K562 (cell line): ENCODE results near the gene PCK2. TPM values are rescaled to one million over a fixed set of nuclear protein-coding genes. Genes with fewer than 3 reads are reported as not detected.

ENCODE experiments used
- ATAC-seq: fragments of 200-7000 bp; cut with Tn5 transposase; 3 replicates; pipeline ENCODE4 v1.9.1; 2020; ENCODE audit warnings: moderate library complexity
- BruUV-seq: library from RNA; stranded (reverse); fragments of 400-500 nt; replicated peaks from 2 replicates; lab custom pipeline; 2021; lab: Mats Ljungman, UMichigan
- CTCF ChIA-PET: fragments of 300-600 bp; formaldehyde crosslinking; extraction: SDS; loops from one replicate; lab custom pipeline; 2021; ENCODE audit warnings: low intra/inter-chr PET ratio; lab: Yijun Ruan, JAX
- POLR2A ChIA-PET: fragments of 300-600, 350-650 bp; sonication (Branson Sonifier 250); formaldehyde crosslinking; extraction: SDS; loops from one replicate; lab custom pipeline; 2021; ENCODE audit warnings: antibody characterized with exemption, inconsistent platforms; lab: Yijun Ruan, JAX
- DNase-seq, 4 experiments: peaks; one replicate each; pipeline versions ENCODE4 v3.0.0 to v3.0.0-alpha.2; 2011 to 2018; ENCODE audit warnings: low spot score in 3 of 4, mixed read lengths in 3 of 4; ENCODE audit errors: extremely low read depth in 1 of 4
- FAIRE-seq: peaks from 2 replicates; lab custom pipeline; 2011; peaks lifted over from hg19 to GRCh38; lab: Jason Lieb, UNC
- H2AFZ ChIP-seq: 2 replicates; pipeline ENCODE4 v1.6.0; 2011; ENCODE audit warnings: low read depth, low read length, control low read depth, inconsistent platforms
- H3K27ac ChIP-seq: fragments of 200-600 bp; 3 replicates; pipeline ENCODE4 v1.8.0; 2011; ENCODE audit warnings: low read depth, mild to moderate bottlenecking, control low read depth, inconsistent platforms, low read length, moderate library complexity, mixed read lengths; ENCODE audit errors: extremely low read depth
- H3K27me3 ChIP-seq, 2 experiments: fragments of 300-600 bp in 1 of 2; 2 replicates in 1 of 2; 3 replicates in 1 of 2; pipeline versions ENCODE4 v1.6.0 to v1.8.0; 2011; ENCODE audit warnings: inconsistent platforms in 2 of 2, low read length in 2 of 2, mild to moderate bottlenecking in 1 of 2, mixed read lengths in 1 of 2, moderate library complexity in 1 of 2; ENCODE audit not compliant: control insufficient read depth in 2 of 2, insufficient read depth in 2 of 2
- H3K36me3 ChIP-seq: fragments of 300-600 bp; 3 replicates; pipeline ENCODE4 v1.8.0; 2011; ENCODE audit warnings: mild to moderate bottlenecking, low read length, inconsistent platforms; ENCODE audit not compliant: control insufficient read depth, insufficient read depth
- H3K4me1 ChIP-seq, 2 experiments: fragments of 200-600 bp in 1 of 2; replicated peaks in 1 of 2; 2 replicates in 1 of 2; 3 replicates in 1 of 2; pipeline versions ENCODE4 v1.5.1 to v1.8.0; 2011; ENCODE audit warnings: inconsistent platforms in 2 of 2, low read length in 2 of 2, mild to moderate bottlenecking in 1 of 2, mixed read lengths in 1 of 2, moderate library complexity in 1 of 2; ENCODE audit not compliant: control insufficient read depth in 2 of 2, insufficient read depth in 2 of 2
- H3K4me2 ChIP-seq: 2 replicates; pipeline ENCODE4 v1.6.1; 2011; ENCODE audit warnings: low read length, control low read depth, inconsistent platforms, mixed read lengths; ENCODE audit not compliant: insufficient read depth
- H3K4me3 ChIP-seq: fragments of 200-600 bp; sonication (generic), shearing (Covaris generic); 2 replicates; pipeline ENCODE4 v1.5.1; 2016; ENCODE audit warnings: control low read depth, inconsistent platforms
- H3K79me2 ChIP-seq: fragments of 200-600 bp; 3 replicates; pipeline ENCODE4 v1.8.0; 2011; ENCODE audit warnings: low read length, inconsistent platforms; ENCODE audit not compliant: control insufficient read depth, insufficient read depth
- H3K9ac ChIP-seq, 2 experiments: 2 replicates each; pipeline versions ENCODE4 v1.6.0 to v1.6.1; 2011; ENCODE audit warnings: low read depth in 2 of 2, low read length in 2 of 2, control low read depth in 1 of 2, inconsistent platforms in 1 of 2, mild to moderate bottlenecking in 1 of 2, mixed read lengths in 1 of 2; ENCODE audit not compliant: insufficient read depth in 1 of 2
- H3K9me1 ChIP-seq: one replicate; pipeline ENCODE4 v1.6.0; 2011; ENCODE audit warnings: inconsistent platforms, mild to moderate bottlenecking, low read length, moderate library complexity; ENCODE audit not compliant: control insufficient read depth, insufficient read depth
- H3K9me3 ChIP-seq: replicated peaks from 2 replicates; pipeline ENCODE4 v1.5.1; 2011; ENCODE audit warnings: low read depth, low read length, inconsistent platforms; ENCODE audit not compliant: control insufficient read depth, insufficient read depth
- H4K20me1 ChIP-seq: replicated peaks from 2 replicates; pipeline ENCODE4 v1.6.1; 2011; ENCODE audit warnings: low read length, inconsistent platforms, mixed read lengths; ENCODE audit not compliant: control insufficient read depth, insufficient read depth
- CREB5 ChIP-seq: fragments of 250-450 bp; sonication (Bioruptor Pico); IDR thresholded peaks from 2 replicates; pipeline ENCODE4 v1.5.0; 2020; ENCODE audit warnings: mild to moderate bottlenecking
- ELF2 ChIP-seq: fragments of 250-450 bp; sonication (Bioruptor Pico); IDR thresholded peaks from 2 replicates; pipeline ENCODE4 v1.5.0; 2021; ENCODE audit warnings: mild to moderate bottlenecking
- KHSRP ChIP-seq: fragments of 450-650 bp; IDR thresholded peaks from 2 replicates; pipeline ENCODE4 v1.6.1; 2017
- MYNN ChIP-seq, 2 experiments: sonication (generic); formaldehyde crosslinking in 1 of 2; IDR thresholded peaks; 2 replicates each; pipeline versions ENCODE4 v1.5.0 to v1.6.1; 2016 to 2020; ENCODE audit warnings: antibody characterized with exemption in 1 of 2, missing genetic modification reagents in 1 of 2
- NR2C1 ChIP-seq, 2 experiments: fragments of 450-650 bp; IDR thresholded peaks; 2 replicates each; pipeline ENCODE4 v1.6.1; 2017; ENCODE audit warnings: mild to moderate bottlenecking in 2 of 2, antibody characterized with exemption in 1 of 2, inconsistent platforms in 1 of 2, missing compliant biosample characterization in 1 of 2, missing genetic modification characterization in 1 of 2
- TAF7 ChIP-seq: fragments of 450-650 bp; IDR thresholded peaks from 2 replicates; pipeline ENCODE4 v1.6.1; 2016; ENCODE audit warnings: missing genetic modification characterization, missing compliant biosample characterization
- TCF15 ChIP-seq: fragments of 250-450 bp; sonication (Bioruptor Pico); IDR thresholded peaks from 2 replicates; pipeline ENCODE4 v1.8.0; 2022; ENCODE audit warnings: moderate library complexity, mild to moderate bottlenecking, inconsistent platforms
- ZNF197 ChIP-seq: fragments of 200-800 bp; sonication (Bioruptor generic); IDR thresholded peaks from 2 replicates; pipeline ENCODE4 v1.6.1; 2016; ENCODE audit warnings: low read depth, missing genetic modification characterization, missing compliant biosample characterization
- WGBS: fragments of 100-300 bp; shearing (Covaris generic); methylation state at CpG from one replicate; pipeline ENCODE4 v1.1.6; 2016; ENCODE audit warnings: low coverage, mixed read lengths; ENCODE audit not compliant: insufficient coverage; ENCODE audit errors: missing lambda C conversion rate; 5-methylcytosine and 5-hydroxymethylcytosine counted together
- in situ Hi-C: fragments of 300-500 bp; cut with MboI; formaldehyde crosslinking; loops from 4 replicates; pipeline ENCODE4 v1.15.0; 2018; ENCODE audit warnings: inconsistent platforms, mixed read lengths
- intact Hi-C: fragments of 100-400 bp; cut with micrococcal nuclease; formaldehyde crosslinking; loops from 2 replicates; pipeline ENCODE4 v1.14.2; 2022
- polyA plus RNA-seq, 8 experiments: library from polyadenylated mRNA; depleted of rRNA in 4 of 8; stranded (reverse) in 5 of 8; unstranded in 3 of 8; fragments of >200 nt; fragmentation: Nextera tagmentation in 2 of 8; fragmentation: Illumina TruSeq in 1 of 8; extraction: Ambion mirVana in 2 of 8; extraction: Trizol in 1 of 8; gene quantifications; 2 replicates each; pipeline versions ENCODE4 v1.2.1 to v1.2.3, GENCODE V29; 2011 to 2014; ENCODE audit warnings: inconsistent platforms in 1 of 8, missing spikeins in 1 of 8
- total RNA-seq, 7 experiments: library from RNA; depleted of rRNA in 6 of 7; stranded (reverse); fragments of >200 nt in 6 of 7; fragmentation: Illumina TruSeq in 2 of 7; extraction: Trizol in 2 of 7; gene quantifications; 2 replicates each; pipeline versions ENCODE4 v1.2.1 to v1.2.3, GENCODE V29; 2011 to 2021; ENCODE audit warnings: low replicate concordance in 1 of 7
- TF ChIP-seq, protein P1 (sequence below): fragments of 250-450 bp; sonication (Bioruptor Pico); IDR thresholded peaks from 2 replicates; pipeline ENCODE4 v1.6.1; 2021; ENCODE audit warnings: mild to moderate bottlenecking
- TF ChIP-seq, protein P2 (sequence below): fragments of 250-450 bp; sonication (Bioruptor Pico); IDR thresholded peaks from 2 replicates; pipeline ENCODE4 v1.9.0; 2021; ENCODE audit warnings: mild to moderate bottlenecking, inconsistent platforms
- TF ChIP-seq, protein P3 (sequence below): fragments of 250-450 bp; sonication (Bioruptor Pico); IDR thresholded peaks from 2 replicates; pipeline ENCODE4 v1.9.0; 2021; ENCODE audit warnings: mild to moderate bottlenecking

Gene PCK2
- total and polyA plus RNA-seq, 9 of the 15 experiments (the other 6 are each of a cell fraction or from before 2014, with no cell fraction given): 3.3 to 60.9 (median 30.4) TPM

GRCh38 chr14:24057271-24057670 lies 36.8 kb upstream of the PCK2 start:
- ATAC-seq: no peak
- FAIRE-seq: no peak
- H3K36me3 ChIP-seq: no peaks in the 10 kb centered on the region
- WGBS: 10% methylated on average over 2 of the region's 2 CpGs
- H3K4me2 ChIP-seq: no peak overlapping the region
- H3K27ac ChIP-seq: no peak overlapping the region
- intact Hi-C loops: no loop called here
- no peaks in the 10 kb centered on the region for H3K9me1 ChIP-seq
- BruUV-seq: no TSS peak
- ChIA-PET CTCF (interaction anchor here (0.5 to 0.9 kb wide), 2 partner anchors 156 to 240 kb away, joined by 3 read pairs; no protein-coding TSS in a partner anchor), POLR2A (interaction anchor here (1.2 to 3.6 kb wide), 2 partner anchors 12 to 51 kb away, joined by 3 to 12 read pairs; no protein-coding TSS in a partner anchor)
- peaks cover 4% of the 10 kb centered on the region for H4K20me1 ChIP-seq
- no peak overlapping the region for H3K4me3 ChIP-seq
- no peaks in the 10 kb centered on the region for H3K9me3 ChIP-seq
- no peak overlapping the region for H2AFZ ChIP-seq
- DNase-seq: no peak
- H3K27me3 ChIP-seq: peaks cover 0 to 25% of the 10 kb centered on the region in 2 experiments; a peak in 2 of 5 replicates
- H3K4me1 ChIP-seq: peaks cover 9 to 15% of the 10 kb centered on the region in 2 experiments; a peak in 3 of 5 replicates
- H3K9ac ChIP-seq: no peak overlapping the region
- in situ Hi-C loops: loop anchor here (5.0 to 10.0 kb wide), 2 partner anchors 35 to 378 kb away; partner anchors contain the start of gene PCK2
- no peaks in the 10 kb centered on the region for H3K79me2 ChIP-seq
- no peak for TF ChIP-seq ZNF197 (CRISPR knock-in tag)
- TF ChIP-seq, protein P1, sequence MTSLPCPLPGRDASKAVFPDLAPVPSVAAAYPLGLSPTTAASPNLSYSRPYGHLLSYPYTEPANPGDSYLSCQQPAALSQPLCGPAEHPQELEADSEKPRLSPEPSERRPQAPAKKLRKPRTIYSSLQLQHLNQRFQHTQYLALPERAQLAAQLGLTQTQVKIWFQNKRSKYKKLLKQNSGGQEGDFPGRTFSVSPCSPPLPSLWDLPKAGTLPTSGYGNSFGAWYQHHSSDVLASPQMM (CRISPR knock-in tag): no peak
- TF ChIP-seq TAF7 (tag): no peak
- TF ChIP-seq CREB5 (CRISPR knock-in tag): no peak
- no peak for TF ChIP-seq ELF2 (CRISPR knock-in tag)
- TF ChIP-seq, protein P2, sequence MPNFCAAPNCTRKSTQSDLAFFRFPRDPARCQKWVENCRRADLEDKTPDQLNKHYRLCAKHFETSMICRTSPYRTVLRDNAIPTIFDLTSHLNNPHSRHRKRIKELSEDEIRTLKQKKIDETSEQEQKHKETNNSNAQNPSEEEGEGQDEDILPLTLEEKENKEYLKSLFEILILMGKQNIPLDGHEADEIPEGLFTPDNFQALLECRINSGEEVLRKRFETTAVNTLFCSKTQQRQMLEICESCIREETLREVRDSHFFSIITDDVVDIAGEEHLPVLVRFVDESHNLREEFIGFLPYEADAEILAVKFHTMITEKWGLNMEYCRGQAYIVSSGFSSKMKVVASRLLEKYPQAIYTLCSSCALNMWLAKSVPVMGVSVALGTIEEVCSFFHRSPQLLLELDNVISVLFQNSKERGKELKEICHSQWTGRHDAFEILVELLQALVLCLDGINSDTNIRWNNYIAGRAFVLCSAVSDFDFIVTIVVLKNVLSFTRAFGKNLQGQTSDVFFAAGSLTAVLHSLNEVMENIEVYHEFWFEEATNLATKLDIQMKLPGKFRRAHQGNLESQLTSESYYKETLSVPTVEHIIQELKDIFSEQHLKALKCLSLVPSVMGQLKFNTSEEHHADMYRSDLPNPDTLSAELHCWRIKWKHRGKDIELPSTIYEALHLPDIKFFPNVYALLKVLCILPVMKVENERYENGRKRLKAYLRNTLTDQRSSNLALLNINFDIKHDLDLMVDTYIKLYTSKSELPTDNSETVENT (CRISPR knock-in tag): no peak
- TF ChIP-seq NR2C1 (IDR thresholded peaks at IDR 0.05): no peak
- TF ChIP-seq NR2C1 (tag; IDR thresholded peaks at IDR 0.05): no peak
- TF ChIP-seq, protein P3, sequence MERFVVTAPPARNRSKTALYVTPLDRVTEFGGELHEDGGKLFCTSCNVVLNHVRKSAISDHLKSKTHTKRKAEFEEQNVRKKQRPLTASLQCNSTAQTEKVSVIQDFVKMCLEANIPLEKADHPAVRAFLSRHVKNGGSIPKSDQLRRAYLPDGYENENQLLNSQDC (CRISPR knock-in tag): no peak
- TF ChIP-seq MYNN (IDR thresholded peaks at IDR 0.05): no peak
- no peak for TF ChIP-seq MYNN (CRISPR knock-in tag; IDR thresholded peaks at IDR 0.05)
- no peak for TF ChIP-seq KHSRP
- no peak for TF ChIP-seq TCF15 (CRISPR knock-in tag)
